ENCODE data around the gene B4GALT1. TPM values are rescaled to one million over a fixed set of nuclear protein-coding genes. Genes with fewer than 3 reads are reported as not detected.
A peak's percentile ranks its signal among the peaks of the same experiment; 100 is the strongest.

Gene B4GALT1
- total and polyA plus RNA-seq, 2 of the 8 experiments (the other 6 are each of a cell fraction or from before 2014, with no cell fraction given) = 12.8 to 18.2 TPM

DNA sequence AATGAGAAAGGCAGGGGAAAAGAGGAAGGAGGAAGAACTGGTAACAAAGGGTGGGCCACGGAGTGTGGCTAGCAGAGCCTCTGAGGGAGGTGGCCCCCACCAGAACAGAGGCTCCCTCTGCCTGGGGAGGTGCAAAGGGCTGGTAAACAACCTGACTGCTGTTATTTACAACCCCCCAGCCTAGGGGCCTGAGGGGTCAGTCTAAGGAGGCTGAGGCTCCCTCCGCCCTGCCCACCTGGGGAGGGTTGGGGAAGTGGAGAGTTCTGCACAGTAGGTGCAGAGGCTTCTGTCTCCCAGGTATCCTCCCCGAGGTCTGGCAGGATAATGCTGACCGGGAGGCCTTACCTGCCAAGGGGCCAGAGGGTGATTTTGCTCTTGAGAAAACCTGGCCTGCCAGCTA, 55.0 kb downstream of the B4GALT1 start:
- no peaks in the 10 kb centered on the region for H3K9me3 ChIP-seq (ENCODE audit: insufficient read depth in 2 of 2, low read depth in 1 of 2, low read length in 1 of 2)
- H3K36me3 ChIP-seq (ENCODE audit: control insufficient read depth in 2 of 4, insufficient read depth in 4 of 4, low read length in 3 of 4) = no peaks in the 10 kb centered on the region
- H3K4me2 ChIP-seq (ENCODE audit: insufficient read depth in 1 of 2, low read depth in 2 of 2, low read length in 2 of 2) = no peak overlapping the region; a peak in 1 of 4 replicates
- no peak overlapping the region for H3K14ac ChIP-seq (ENCODE audit: insufficient read length)
- H2AK5ac ChIP-seq (ENCODE audit: low read depth, low read length) = no peak overlapping the region
- H3K23me2 ChIP-seq (ENCODE audit: low read depth, low read length) = no peaks in the 10 kb centered on the region
- H2BK20ac ChIP-seq (ENCODE audit: low read length) = no peak overlapping the region
- no peak overlapping the region for H3K56ac ChIP-seq (replicated peaks; ENCODE audit: insufficient read length, low read depth, low read length)
- FAIRE-seq (no peak), DNase-seq (ENCODE audit: low read depth in 1 of 2, low spot score in 2 of 2) (no peak)
- H4K91ac ChIP-seq (replicated peaks; ENCODE audit: insufficient read length, low read length) = no peak overlapping the region
- H3K27me3 ChIP-seq (replicated peaks in 1 of 4; ENCODE audit: control insufficient read depth in 3 of 4, extremely low read depth in 1 of 4, insufficient read depth in 3 of 4, low read length in 3 of 4) = no peaks in the 10 kb centered on the region
- peak overlapping the region; percentile 60; the same call in 1 of the 2 replicates for H2BK12ac ChIP-seq (ENCODE audit: low read depth, low read length)
- no peak overlapping the region for H3K23ac ChIP-seq (ENCODE audit: insufficient read length)
- H3K9ac ChIP-seq (replicated peaks in 1 of 4; ENCODE audit: extremely low read depth in 1 of 4, low read depth in 3 of 4, low read length in 3 of 4) = no peak overlapping the region
- H3K79me1 ChIP-seq (ENCODE audit: low read depth, low read length) = no peaks in the 10 kb centered on the region
- WGBS, 2 experiments (ENCODE audit: extremely low coverage in 1 of 2, insufficient coverage in 1 of 2, insufficient read length in 1 of 2, insufficient replicate concordance in 2 of 2, low coverage in 1 of 2, low lambda C conversion rate in 2 of 2, missing lambda C conversion rate in 1 of 2) = 70% methylated on average over 4 of the region's 4 CpGs; no CpG with 5 or more reads in 1 of the 2 experiments
- no peak overlapping the region for H3K18ac ChIP-seq (ENCODE audit: extremely low read depth, low read length)
- no peak overlapping the region for H4K8ac ChIP-seq (ENCODE audit: extremely low read depth, insufficient read depth, low read length)
- no peak overlapping the region for H2BK5ac ChIP-seq (ENCODE audit: low read depth, low read length)
- H3K4me1 ChIP-seq (replicated peaks in 1 of 4; ENCODE audit: control insufficient read depth in 3 of 4, insufficient read depth in 4 of 4, low read length in 3 of 4) = peaks cover 0 to 4% (median 1%) of the 10 kb centered on the region in 4 experiments; a peak in 3 of 7 replicates
- no peak overlapping the region for H3K4me3 ChIP-seq (ENCODE audit: extremely low read depth in 1 of 4, insufficient read depth in 2 of 4, low read depth in 3 of 4, low read length in 4 of 4)
- no peaks in the 10 kb centered on the region for H4K20me1 ChIP-seq (replicated peaks in 1 of 2; ENCODE audit: control insufficient read depth in 1 of 2, insufficient read depth in 2 of 2, low read length in 2 of 2)
- H4K5ac ChIP-seq (ENCODE audit: insufficient read length, low read depth, low read length) = no peak overlapping the region
- no peaks in the 10 kb centered on the region for H3K79me2 ChIP-seq (ENCODE audit: control insufficient read depth in 1 of 2, insufficient read depth in 2 of 2, low read length in 2 of 2)
- no peak overlapping the region; the same call in 1 of the 2 replicates for H3K27ac ChIP-seq (ENCODE audit: low read depth, low read length)
- ChIA-PET CTCF (ENCODE audit: partially characterized antibody) (interaction anchor here (1.2 kb wide), 1 partner anchor 40 kb away, joined by 3 read pairs; no protein-coding TSS in a partner anchor), POLR2A (ENCODE audit: partially characterized antibody) (interaction anchor here (1.3 kb wide), 1 partner anchor 46 kb away, joined by 3 read pairs; no protein-coding TSS in a partner anchor)
- H2BK120ac ChIP-seq (replicated peaks; ENCODE audit: low read depth, low read length) = no peak overlapping the region
- no peak overlapping the region for H2BK15ac ChIP-seq (ENCODE audit: low read length)
- no peak overlapping the region for H2AFZ ChIP-seq (ENCODE audit: low read length)
- H3K4ac ChIP-seq (replicated peaks; ENCODE audit: insufficient read length, low read depth, low read length) = no peak overlapping the region
- no peak for TF ChIP-seq GABPA (IDR thresholded peaks at IDR 0.05; ENCODE audit: borderline replicate concordance, insufficient read depth, low read length)
- TF ChIP-seq TBP (IDR thresholded peaks at IDR 0.05; ENCODE audit: low read depth, low read length) = no peak
- TF ChIP-seq EP300 (IDR thresholded peaks at IDR 0.05; ENCODE audit: borderline replicate concordance in 1 of 2, low read depth in 2 of 2, low read length in 2 of 2) = no peak
- no peak for TF ChIP-seq SP1 (IDR thresholded peaks at IDR 0.05; ENCODE audit: low read depth, low read length)
